GM19395 (cell line): ENCODE measurements around the gene ONECUT3.

Experiments
- ATAC-seq: cut with Tn5 transposase; IDR thresholded peaks from one replicate; pipeline ENCODE4 v1.9.1; 2021; ENCODE audit warnings: mild to moderate bottlenecking, moderate library complexity; ENCODE audit not compliant: unreplicated experiment

Gene ONECUT3

DNA sequence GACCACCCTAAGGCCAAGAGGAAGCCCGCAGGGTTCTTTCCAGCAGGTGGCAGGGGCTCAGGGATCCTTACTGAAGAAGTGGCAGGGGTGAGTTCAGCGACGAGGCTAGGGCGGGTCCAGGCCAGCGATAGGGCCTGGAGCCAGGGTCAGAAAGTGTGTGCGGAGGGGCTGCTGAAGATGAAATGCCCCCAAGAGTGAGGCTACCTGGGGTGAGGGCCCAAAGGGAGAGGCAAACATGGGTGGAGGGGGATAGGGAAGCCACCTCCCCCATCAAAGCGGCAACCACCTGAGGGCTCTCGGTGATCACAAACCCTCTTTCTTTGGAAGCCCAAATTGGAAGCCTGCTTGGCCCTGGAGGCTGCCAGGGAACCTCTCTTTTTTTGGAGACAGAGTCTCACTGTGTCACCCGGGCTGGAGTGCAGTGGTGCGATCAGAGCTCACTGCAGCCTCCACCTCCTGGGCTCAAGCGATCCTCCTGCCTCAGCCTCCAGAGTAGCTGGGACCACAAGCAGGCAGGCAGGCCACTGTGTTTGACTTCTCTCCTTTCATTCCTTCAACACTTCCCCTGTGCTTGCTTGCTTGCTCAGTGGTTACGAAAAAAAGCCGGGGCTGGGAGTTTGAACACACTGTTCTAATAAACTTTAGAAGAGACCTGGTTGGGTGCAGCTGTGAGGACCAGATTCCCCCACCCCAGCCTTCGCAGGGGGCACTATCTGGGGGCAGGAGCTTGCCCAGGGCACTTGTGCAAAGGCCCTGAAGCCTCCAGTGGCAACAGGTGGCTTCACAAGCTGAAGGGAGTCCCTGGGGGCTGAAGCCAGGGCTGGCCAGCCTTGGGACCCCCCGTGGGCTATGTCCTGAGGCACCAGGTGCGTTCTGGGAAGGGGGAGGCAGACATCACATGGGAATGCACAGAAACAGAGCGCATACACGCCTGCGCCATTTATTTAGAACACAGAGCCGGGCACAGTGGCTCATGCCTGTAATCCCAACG lies 60.2 kb downstream of the ONECUT3 start:
- ATAC-seq: no peak

DNA sequence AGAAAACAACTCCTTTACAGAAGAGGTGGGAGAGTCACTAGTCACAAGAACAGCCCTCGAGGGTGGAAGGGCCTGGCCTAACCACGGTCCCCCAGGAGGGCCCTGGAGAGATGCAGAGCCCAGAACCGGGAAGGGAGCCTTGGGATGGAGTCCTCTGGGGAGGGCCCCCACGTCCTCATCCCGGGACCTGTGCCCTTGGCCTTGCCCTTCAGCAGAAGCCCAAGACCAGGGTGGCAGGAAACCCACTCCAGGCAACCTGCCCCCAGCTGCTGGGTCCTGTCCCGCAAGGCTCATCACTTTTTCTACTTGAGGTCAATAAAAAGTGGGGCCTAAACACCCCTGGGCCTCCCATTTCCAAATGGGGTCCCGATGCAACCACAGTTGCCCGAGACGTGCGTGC lies 61.1 kb downstream of the ONECUT3 start:
- ATAC-seq: no peak

DNA sequence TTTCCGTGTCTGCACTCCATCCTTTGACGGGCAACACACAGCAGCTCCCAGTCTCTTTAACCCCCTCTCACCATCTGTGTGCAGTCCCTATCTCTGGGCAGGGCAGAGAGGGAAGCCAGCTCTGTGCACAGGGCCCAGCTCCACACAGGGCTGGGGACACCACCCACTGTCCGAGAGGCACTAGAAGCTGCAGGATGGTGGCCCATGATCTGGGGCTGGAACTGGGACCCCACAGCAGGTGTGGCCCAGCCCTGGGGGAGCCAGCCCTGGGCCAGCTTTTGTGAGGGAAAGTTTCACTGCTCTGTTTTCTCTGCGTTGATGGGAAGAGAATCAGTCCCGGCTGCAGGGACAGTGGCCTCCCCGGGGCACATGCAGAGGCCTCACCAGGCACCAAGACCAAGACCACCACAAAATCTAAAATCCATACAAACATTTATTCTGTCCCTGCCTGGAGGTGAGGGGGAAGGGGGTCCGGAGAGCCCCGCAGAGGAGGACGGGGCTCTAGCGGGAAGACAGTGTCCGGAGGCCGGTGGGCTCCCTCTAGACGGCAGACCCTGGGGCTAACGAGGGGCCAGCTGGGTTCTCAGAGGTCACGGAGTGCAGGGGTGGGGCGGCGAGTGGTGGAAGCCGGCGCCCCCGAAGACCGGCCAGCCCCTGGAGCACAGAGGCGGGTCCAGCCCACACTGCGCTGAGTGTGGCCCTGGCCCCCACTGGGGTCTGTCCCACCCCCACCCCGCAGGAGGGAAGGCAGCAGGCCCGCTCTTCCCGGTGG lies 61.7 kb downstream of the ONECUT3 start:
- ATAC-seq: no peak

DNA sequence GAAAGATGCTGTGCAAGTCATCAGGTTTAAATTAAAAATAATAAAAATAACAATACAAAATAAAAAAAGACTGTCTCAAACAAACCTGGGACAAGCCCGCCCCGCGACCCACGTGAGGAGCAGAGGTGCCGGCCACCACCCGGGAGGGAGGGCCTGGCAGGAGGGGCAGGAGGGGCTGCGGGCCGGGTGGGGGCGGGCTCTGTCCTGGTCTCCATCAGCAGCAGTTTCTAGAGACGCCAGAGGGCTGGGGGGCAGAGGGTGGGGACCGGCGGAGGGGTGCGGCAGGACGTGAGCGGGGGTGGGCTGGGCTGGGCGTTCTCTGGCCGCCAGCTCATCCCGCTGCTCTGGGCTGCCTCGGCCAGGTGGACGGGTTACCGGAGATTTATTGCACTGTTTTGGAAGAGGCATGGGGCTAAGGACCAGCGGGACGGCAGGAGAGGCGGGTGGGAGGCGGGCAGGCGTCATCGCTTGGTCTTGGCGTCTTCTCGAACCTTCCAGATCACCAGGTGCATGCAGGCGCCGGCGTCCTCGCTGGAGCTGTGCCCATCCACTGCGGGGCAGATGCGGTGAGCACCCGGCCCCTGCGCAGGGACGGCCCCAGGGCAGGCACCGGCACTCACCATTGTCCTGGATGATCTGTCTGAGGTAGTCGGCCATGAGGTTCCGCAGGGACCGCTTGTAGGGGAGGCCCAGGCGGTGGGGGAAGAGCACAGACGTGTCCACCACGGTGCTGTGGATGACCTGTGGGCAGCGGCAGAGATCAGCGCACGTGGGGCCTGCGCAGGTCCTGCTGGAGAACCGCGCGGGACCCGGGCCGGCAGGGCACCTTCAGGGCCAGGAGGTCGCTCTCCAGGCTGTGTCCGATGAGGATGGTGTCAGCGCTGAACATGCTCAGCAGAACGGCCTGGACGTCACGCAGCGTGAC lies 62.6 kb downstream of the ONECUT3 start:
- ATAC-seq: no peak

DNA sequence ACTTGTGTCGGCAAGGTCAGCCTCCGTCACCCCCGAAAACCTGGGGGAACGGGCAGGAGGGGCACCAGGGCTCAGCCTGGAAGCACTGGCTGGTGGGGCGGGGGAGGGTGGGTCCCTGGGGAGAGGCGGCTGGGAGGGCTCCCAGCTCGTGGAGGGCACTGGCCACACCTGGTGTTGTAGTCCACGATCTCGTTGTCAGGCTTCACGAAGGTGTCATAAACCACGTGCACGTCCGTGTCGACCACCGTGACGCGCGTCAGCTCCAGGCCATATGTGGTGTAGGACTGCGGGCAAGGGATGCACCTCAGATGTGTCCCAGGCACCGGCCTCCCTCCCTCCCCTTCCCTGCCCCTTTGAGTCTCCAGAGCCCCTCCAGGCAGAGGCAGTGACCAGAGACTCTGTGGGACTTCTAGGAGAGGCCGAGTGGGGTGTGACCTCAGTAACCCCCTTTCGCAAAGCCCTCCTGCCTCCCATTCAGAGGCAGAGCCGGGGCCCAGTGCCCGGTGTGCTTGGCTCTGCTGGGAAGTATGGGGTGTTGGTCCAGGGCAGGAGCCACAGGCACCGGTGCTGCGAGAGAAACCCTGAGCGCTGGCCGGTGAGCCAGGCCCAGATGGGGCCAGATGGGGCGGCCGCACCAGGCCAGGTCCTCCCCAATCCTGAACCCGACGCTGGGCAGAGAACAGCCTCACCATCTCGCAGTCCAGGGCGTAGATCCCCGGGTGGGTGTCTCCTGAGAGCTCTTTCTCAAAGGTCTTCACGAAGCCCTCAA lies 63.4 kb downstream of the ONECUT3 start:
- ATAC-seq: no peak

DNA sequence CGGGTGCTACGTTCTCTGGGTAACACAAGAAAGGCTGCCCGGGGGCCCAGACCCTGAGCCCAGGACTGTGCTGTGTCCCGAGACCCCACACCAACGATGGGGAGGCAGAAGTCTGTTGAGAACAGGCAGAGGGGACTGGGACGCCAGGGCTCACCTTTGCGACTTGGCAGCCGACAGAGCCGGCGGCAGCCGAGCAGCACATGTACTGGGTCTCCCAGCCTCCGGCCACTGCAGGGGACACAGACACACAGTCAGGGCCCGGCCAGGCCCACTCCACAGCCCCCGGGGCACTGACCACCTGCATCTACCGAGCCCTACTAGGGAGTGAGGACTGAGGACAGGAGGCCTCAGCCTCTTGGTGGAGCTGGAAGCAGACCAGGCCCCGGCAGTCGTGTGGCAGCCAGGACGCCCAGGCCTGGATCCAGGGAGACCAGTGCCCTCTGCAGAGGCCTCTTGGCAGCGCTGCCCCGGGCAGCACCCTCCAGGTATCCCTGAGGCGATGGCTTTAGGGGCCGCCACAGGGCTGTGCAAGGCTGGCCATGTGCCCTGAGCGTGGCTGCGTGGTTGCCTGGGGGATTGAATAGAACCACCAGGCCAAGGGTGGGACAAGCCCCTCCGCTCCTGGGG lies 64.4 kb downstream of the ONECUT3 start:
- no peak for ATAC-seq

DNA sequence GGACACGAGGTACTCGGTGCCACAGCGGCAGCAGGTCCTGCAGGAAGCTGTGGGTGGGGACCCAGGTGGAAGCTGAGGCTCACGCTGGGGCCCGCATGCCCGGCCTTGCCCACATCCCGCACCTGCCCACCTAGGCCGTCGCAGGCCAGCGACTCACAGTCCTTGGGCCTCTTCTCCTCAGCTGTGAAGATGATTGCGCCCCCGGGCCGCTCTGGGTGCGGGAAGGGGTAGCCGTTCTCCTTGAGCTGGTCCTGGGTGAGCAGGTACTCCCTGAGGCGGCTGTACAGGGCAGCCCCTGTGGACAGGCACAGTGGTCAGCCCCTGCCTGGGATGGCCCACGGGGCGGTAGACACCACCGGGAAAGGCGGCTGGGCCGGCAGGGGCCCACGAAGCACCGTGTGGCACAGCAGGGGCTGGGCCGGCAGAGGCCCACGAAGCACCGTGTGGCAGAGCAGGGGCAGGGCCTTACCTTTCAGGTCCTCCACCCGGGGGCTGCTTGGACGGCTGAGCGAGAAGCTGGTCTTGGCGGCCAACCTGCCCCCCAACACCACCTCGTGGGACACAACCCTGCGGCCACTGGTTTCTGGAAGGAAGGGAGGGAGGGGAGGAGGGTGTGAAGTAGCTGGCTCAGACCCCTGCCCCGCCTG lies 65.4 kb downstream of the ONECUT3 start:
- no peak for ATAC-seq

DNA sequence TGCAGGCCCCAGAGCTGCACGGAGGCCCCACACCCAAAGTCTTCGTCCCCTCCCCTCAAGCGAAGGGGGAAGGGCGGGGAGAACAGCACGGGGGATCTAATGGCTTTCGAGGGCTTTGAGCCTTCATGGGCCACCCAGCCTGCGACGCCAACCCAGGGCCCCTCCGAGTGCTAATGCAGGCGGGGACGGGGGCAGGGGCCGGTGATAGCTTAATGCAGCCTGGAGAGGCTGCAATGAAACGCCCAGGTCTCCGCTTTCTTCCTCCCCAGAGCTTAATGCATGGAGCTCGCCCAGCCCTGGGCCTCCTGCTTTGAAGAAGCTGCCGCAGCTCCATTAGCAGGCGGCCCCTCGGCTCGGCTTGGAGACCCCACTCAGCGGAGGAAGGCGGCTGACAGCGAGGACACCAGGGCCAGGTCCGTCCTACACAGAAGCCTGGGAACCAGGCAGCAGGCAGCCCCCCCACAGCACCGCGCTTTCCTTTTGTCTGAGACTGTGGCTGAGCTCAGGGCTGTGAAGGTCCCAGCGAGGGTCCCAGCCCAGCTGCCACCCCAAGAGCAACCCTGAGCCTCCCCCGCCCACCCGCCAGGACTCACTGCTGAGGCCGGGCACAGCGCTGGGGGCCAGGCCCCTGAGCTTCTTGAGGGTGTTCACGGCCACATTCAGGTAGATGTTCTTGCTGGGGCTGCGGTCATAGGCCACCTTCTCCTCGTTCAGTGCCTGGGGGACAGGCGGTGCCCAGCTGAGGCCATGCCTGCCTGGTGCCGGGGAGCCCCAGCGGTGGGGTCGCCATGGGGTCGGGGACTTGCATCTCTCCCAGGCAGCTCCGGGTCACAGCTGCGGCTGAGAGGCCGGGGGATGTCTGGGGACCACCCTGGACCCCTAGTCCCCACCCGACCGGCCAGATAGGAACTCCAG lies 66.3 kb downstream of the ONECUT3 start:
- ATAC-seq: no peak

DNA sequence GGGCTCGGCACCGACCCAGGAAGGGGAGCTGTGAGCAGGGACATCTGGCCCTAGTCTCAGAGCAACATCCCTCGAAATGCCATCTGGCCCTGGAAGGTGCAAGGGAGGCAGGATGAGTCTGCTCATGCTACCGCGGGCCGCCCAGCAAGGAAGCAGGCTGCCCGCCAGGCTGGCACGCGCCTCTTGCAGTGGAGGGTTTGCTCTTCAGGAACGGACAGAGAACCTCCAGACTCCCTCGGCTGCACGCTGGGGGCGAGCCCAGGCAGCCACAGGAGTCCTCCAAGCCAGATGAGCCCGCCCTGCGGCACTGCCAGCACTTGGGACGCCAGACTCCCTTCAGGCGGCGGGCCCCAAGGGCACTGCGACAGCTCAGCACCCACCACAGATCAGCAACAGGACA lies 68.9 kb downstream of the ONECUT3 start:
- ATAC-seq: no peak

DNA sequence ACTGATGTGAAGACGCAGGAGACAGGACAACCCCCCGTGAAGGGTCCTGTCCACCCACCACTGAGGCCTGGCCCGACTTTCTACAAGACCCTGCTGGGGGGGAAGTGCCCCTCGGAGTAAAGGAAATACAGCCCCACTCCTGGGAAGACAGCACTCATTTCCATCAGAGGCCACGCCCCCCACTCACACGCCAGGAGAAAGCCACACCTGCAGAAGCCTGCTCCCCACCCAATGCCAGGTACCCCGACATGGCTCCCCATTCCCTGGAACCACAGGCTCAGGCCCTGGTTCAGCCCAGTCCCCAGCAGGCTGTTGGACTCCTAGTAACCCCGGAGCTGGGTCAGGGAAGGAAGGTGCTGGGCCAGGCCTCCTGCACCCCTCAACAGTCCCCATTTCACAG lies 69.7 kb downstream of the ONECUT3 start:
- ATAC-seq: no peak

DNA sequence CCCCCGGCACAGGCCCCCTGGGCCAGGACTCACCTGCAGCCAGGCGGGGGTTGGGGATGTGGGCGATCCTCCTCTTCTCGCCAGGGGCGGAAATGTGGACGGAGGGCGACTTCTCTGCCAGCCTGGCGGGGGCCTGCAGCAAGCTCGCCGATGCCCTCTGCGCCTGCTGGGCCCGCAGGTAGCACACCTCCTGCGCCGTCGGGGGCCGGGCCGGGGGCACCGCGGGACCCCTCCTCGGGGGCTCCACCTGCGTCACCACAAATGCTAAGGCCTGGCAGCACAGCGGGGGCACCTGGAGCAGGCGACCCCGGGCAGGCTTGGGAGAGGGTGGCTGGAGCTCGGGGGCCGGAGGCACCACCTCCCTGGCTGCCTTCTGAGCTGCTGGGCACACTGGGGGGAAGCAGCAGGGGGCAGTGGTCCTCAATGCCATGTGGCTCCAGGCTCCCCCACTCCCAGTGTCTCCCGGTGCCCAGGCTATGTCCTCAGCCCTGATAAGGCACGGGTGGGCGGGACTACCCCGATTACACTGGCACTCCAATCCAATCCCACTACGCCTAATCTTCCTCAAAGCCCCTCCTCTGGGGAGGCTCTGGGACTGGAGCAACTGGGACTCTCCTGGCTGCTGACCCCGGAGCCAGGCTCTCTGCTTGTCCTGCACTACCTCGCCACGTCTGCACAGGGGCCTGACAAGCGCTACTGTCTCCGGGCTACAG lies 70.4 kb downstream of the ONECUT3 start:
- ATAC-seq: no peak

DNA sequence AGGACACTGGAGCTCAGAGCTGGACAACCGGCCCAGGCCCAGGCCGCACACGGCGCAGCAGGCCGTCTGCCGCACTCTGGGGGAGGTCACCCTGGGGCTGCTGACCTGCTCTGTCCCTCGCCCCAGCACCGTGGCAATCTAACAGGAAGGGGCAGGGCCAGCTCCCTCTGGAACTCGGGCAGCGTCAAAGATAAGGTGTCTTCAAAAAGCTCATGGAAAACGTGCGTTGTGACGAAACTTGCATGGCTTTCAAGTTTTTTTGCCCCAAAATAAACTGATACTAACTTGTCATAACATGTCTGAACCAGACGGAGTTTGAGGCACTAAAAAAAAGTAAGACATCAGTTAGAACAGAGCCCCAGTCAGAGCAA lies 70.9 kb downstream of the ONECUT3 start:
- ATAC-seq: no peak

DNA sequence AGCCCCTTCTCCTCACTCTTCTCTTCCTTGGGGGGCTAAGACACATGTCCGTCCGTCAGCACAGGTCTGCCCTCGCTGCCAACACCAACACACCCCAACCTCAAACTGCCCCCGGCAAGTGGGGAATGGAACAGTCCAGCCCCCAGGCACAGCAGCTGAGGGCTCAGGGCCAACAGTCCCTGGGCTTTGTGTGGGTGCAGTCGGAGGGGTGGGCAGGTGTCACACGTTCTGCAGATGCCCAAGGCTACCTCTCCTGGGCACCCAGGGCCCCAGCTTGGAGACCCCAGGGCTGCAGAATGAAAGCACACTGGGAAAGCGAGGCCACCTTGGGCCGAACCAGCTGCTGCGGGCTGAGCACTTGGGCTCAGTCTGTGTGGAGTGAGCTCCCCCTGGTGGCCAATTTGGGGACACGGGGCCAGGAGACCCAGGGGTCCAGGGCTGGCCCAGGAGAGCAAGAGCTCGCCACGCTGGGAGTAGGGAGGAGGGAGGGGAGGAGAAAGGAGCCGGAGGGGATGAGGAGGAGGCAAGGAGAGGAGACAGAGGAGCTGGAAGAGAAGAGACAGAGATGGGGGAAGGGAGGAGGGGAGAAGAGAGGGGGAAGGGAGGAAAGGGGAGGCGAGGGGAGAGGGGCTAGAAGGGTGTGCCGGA lies 72.7 kb downstream of the ONECUT3 start:
- no peak for ATAC-seq

DNA sequence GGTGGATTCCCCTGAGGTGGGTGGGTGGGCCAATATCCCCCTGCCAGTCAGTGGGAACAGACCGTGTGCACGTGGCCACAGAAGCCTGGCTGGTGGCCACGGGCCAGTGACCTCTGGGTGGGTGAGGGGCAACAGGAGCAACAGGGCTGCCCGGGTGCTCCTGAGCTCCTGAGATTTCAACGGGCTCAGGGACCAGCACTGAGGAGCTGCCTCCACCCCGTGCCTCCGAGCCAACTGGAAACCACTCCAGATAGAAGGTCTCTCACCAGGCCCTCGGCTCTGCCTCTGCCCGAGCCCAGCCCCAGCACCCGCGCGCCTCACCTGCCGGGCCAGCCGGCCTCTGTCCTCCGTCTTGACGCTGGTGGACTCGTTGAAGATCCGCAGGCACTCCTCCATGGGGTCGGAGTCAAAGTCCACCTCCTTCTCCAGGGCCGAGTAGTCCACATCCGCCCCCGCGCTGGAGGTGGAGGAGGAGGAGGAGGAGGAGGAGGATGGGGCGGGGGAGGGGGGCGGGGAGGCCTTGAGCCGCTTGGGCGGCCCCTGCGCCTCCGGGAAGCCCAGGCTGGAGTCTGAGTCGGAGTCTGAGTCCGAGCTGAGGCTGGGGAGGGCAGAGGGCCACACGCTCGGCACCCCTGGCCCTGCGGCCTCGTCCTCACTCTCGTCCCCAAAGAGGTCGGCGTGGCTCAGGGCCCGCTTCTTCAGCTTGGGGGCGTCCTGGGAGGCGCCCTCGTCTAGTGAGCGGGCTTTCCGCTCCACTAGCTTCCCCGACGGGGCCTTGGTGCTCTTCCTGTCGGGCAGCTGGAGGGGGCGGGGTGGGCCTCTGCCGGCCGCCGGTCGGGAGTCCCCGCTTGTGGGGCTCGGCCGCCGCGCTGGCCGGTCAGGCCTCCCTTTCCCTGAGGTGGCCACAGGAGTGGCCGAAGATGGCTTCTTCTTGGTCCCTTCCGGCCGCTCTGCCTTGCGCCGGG lies 73.5 kb downstream of the ONECUT3 start:
- no peak for ATAC-seq

DNA sequence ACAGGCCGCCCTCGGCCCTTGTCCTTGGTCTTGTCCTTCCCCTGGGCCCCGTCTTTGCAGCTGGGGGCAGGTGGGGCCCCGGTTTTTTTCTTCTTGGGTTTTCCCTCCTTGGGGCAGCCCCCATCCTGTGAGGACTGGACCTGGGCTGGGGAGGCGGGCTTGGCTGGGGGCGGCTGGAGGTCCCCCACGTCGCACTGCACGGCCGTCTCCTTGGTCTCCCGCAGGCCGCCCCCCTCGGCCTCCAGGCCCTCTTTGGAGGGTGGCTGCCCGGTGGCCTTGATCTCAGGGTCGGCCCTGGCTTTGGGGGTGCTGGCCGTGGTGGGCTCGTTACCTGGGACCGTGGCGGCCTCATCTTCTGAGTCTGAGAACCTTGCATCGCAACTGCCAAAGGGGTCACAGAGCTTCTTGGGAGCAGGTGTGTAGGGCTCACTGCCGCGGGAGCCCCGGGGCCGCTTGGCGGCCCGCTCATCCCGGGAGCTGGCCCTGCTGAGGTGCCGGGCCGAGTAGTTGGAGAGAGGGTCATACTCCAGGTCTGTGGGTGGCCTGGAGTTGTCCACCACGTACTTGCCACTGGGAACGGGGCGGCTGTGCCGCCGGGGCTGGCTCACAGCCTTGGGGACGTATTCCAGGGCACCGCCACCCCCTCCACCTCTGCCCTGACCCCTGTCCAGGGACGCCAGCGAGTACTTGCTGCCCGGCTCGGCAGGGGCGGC lies 74.4 kb downstream of the ONECUT3 start:
- ATAC-seq: no peak
